GM12892 (cell line): Measurements from ENCODE around the gene NME3.

ENCODE experiments used
- POLR2A ChIP-seq: IDR thresholded peaks from 2 replicates; pipeline ENCODE4 v1.6.1; 2011; ENCODE audit warnings: low read depth, low read length, control low read depth
- POLR2AphosphoS5 ChIP-seq: IDR thresholded peaks from 2 replicates; pipeline ENCODE4 v1.6.1; 2011; ENCODE audit warnings: low read depth, low read length, control low read depth
- TAF1 ChIP-seq: IDR thresholded peaks from 2 replicates; pipeline ENCODE4 v1.6.1; 2011; ENCODE audit warnings: low read depth, mild to moderate bottlenecking, control low read depth, low read length, borderline replicate concordance

DNA sequence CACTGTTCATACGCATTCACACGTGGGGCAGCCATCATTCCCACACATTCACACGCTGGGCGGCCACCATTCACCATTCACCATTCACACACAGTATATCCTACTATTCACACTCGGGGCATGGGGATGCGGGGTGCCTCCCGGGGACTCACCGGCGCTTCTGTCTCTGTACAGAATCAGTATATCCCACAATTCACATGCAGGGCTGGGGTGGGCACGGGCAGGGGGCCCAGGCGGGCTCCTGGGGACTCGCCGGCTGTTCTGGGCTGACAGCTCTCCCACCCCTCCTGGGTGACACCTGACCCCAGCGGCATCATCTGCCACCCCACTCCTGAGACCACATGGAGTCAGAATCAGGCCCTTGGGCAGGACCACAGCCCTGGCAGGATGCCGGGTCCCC lies 9.6 kb downstream of the NME3 start:
- TF ChIP-seq POLR2A (no peak), POLR2AphosphoS5 (no peak), TAF1 (no peak)
